Large intestine (tissue), 3 donors: ENCODE data around the gene UCP3. TPM values are rescaled to one million over a fixed set of nuclear protein-coding genes. Genes with fewer than 3 reads are reported as not detected.
"Not testable (repeated sequence)": the region's sequence is repeated elsewhere in the genome, so short reads cannot be mapped to it uniquely, and the experiment has no call there.

Experiments used
- DNase-seq, 2 donors: peaks; one replicate each; pipeline versions ENCODE4 v3.0.0 to v3.0.0-alpha.2; 2013
- H3K27ac ChIP-seq: one replicate; pipeline ENCODE4 v1.5.1; 2013; ENCODE audit warnings: low read length
- H3K27me3 ChIP-seq: 2 replicates; pipeline ENCODE4 v1.6.1; 2013; ENCODE audit warnings: low read length; ENCODE audit not compliant: control insufficient read depth, insufficient read depth
- H3K36me3 ChIP-seq: 2 replicates; pipeline ENCODE4 v1.6.1; 2013; ENCODE audit warnings: low read length; ENCODE audit not compliant: control insufficient read depth, insufficient read depth
- H3K4me1 ChIP-seq: one replicate; pipeline ENCODE4 v1.6.1; 2013; ENCODE audit warnings: low read length; ENCODE audit not compliant: control insufficient read depth, insufficient read depth
- H3K4me3 ChIP-seq: one replicate; pipeline ENCODE4 v1.5.1; 2013; ENCODE audit warnings: low read length
- H3K9me3 ChIP-seq: one replicate; pipeline ENCODE4 v1.6.1; 2013; ENCODE audit warnings: mild to moderate bottlenecking, low read depth, low read length, moderate library complexity; ENCODE audit not compliant: control insufficient read depth
- WGBS: methylation state at CpG from one replicate; pipeline ENCODE4 v1.1.5; 2013; ENCODE audit warnings: low lambda C conversion rate; ENCODE audit not compliant: insufficient coverage; 5-methylcytosine and 5-hydroxymethylcytosine counted together
- polyA plus RNA-seq: library from polyadenylated mRNA; unstranded; fragments of 120-200 nt; gene quantifications from one replicate; pipeline ENCODE4 v1.2.1, GENCODE V29; 2013

The UCP3 gene
- polyA plus RNA-seq, 1 donor = 2.3 TPM

DNA sequence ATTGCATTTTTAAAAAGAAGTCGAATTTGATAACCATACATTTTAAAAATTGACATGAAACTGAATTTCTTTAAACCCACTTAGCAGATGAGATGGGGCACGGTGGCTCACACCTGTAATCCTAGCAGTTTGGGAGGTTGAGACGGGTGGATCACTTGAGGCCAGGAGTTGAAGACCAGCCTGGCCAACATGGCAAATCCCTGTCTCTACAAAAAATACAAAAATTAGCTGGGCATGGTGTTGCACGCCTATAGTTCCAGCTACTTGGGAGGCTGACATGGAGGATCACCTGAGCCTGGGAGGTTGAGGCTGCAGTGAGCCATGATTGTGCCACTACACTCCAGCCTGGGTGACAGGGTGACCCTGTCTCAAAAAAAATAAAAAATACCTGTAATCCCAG, 23.2 kb downstream of the UCP3 start:
- peaks cover 13% of the 10 kb centered on the region for H3K4me1 ChIP-seq
- 100% methylated on average over 1 of the region's 4 CpGs for WGBS
- not testable (repeated sequence) for H3K36me3 ChIP-seq, H3K4me3 ChIP-seq, H3K9me3 ChIP-seq, H3K27ac ChIP-seq, DNase-seq, H3K27me3 ChIP-seq

DNA sequence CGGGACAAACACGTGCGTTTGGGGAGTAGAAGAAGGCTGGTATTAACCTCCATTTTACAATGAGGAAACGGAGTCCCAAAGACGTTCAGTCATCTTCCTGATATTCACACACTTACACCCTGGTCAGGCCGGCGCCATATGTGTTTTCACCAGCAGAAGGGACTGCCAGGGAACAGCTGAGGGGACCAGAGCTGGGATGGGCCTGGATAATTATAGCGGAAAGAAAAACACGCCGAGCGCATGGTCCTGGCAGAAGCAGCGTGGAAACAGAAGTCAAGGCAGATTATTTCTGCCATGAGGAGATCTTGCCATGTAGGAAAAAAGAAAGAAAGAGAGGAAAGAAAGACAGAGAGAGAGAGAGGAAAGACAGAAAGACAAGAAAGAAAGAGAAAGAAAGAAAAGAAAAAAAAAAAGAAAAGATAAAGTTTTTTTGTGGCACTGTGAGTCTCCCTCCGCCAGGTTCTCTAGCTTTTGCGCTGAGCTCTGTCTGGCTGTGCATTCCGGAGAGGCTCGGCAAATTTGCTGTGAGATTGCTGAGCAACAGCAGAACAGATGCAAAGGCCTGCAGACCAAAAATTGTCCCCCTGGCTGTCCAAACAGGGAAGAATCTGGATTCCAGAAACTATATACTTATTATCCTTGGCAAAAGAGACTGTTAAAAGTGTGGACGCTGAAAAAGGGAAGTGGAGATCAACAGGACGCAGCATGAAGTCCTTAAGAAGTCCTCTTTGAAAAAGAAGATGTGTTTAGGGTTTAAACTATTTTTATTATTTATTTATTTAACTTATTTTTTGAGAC, 24.9 kb downstream of the UCP3 start:
- 78% methylated on average over 8 of the region's 18 CpGs for WGBS
- Histone ChIP-seq H3K36me3 (peaks cover 5% of the 10 kb centered on the region), H3K4me1 (peaks cover 23% of the 10 kb centered on the region), H3K27me3 (no peaks in the 10 kb centered on the region), H3K4me3 (peak overlapping the region; percentile 81), H3K9me3 (no peaks in the 10 kb centered on the region), H3K27ac (peak overlapping the region; percentile 92)
- DNase-seq = no peak

DNA sequence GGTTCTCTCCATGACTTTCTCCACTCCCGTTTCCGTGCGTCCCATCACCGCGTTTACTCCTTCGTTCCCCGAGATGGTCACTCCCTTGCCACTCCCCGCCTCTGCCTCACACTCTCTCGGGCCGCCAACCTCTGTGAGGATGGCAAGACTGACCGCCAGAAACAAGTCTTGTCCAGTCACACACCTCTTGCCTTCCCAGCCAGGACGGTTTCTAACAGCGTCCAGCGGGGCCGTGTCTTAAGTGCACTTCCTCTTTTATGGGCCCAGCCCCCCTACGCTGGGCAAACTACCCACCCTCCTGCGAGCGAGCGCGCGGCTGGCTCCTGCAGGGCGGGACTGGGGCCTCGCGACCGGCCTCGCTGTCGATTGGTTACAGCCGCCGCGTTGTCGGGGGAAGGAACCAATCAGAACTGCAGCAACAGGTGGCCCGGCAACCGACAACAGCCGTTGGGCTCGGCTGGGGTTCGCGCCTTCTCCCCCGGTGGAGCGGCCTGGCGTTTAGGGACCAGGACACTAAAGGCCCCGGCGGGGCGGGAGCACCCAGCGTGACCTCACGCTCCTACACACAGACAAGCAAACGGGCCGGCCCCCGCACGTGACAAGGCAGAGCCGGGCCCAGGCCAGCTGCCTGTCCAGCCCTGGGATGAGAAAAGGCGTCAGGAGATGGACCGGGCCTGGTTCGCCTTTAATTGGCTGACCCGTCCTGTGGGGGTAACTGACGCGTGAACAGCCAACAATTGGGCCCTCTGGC, 25.7 kb downstream of the UCP3 start:
- peak; percentile 92 to 95 for DNase-seq
- Histone ChIP-seq H3K9me3 (no peaks in the 10 kb centered on the region), H3K27me3 (no peaks in the 10 kb centered on the region), H3K4me1 (peaks cover 23% of the 10 kb centered on the region), H3K36me3 (peaks cover 13% of the 10 kb centered on the region), H3K27ac (peak overlapping the region; percentile 92), H3K4me3 (peak overlapping the region; percentile 81)
- WGBS = no CpG with 5 or more reads among the region's 56 CpGs

DNA sequence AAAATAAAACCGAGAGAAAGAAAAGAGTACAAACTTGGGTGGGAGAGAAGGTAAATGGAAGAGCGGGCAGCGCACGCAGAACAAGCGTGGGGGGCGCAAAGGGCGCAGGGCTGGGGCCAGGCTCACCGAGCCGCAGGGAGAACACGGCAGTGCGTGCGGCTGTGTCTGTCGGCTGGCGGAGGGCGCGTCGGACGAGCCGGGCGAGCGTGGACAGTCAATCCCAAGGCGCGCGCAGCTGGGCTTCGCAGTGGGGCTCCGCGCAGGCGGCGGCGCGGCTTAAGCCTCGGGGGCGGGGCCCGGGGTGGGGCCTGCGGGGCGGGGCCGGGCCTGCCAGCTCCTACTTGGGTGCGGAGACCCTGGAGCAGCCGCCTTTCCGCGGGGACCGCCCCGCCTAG, 26.3 kb downstream of the UCP3 start, which contains the start of gene UCP2:
UCP2 (minus strand) TSS at position 249 of the 395 bp plus-strand sequence. CDS start 4,465 bp downstream, outside the sequence.
- Histone ChIP-seq H3K27me3 (no peaks in the 10 kb centered on the region), H3K4me3 (peak within 1 kb of the TSS; percentile 81), H3K36me3 (peaks cover 18% of the 10 kb centered on the region), H3K9me3 (no peaks in the 10 kb centered on the region), H3K4me1 (peaks cover 23% of the 10 kb centered on the region), H3K27ac (peak within 1 kb of the TSS; percentile 92)
- DNase-seq = peak in 1 of 2 donors; percentile 68
- WGBS = 0% methylated on average over 4 of the region's 43 CpGs

DNA sequence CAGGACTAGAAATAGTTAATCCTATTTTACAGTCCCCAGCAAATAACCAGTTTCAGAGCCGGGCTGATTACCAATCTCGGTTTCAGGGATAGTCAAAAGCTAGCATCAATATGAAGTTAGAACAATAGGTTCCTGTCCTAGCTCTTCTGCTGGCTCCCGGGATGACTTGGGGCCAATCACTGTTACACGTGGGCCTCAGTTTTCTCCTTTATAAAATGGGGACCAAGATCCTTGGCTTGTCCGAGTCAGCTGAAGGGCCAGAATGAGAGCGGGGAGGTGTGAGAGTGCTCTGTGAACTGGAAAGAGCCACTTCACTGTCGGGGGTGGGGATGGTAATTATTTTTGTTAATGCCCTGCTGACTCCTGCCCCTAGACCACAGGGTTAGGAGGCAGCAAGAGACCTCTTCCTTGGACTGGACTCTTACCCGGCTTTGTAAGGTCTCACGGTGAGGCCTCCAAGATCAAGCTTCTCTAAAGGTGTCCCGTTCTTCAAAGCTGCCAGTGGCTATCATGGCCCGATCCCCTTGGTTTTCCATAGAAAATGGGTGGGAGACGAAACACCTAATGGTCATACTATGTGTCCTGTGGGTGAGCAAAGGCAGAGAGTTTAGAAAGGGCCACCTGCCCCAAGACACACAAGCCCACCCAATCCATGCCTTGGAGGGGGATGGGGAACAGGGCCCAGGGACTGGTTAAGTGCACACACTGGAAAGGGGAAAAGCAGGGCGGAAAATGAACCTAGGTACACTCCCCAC, 27.7 kb downstream of the UCP3 start:
- Histone ChIP-seq H3K9me3 (no peaks in the 10 kb centered on the region), H3K27ac (peak overlapping the region; percentile 70), H3K4me3 (peak overlapping the region; percentile 81), H3K27me3 (no peaks in the 10 kb centered on the region), H3K36me3 (peaks cover 31% of the 10 kb centered on the region), H3K4me1 (peaks cover 23% of the 10 kb centered on the region)
- DNase-seq = no peak
- WGBS = no CpG with 5 or more reads among the region's 13 CpGs

DNA sequence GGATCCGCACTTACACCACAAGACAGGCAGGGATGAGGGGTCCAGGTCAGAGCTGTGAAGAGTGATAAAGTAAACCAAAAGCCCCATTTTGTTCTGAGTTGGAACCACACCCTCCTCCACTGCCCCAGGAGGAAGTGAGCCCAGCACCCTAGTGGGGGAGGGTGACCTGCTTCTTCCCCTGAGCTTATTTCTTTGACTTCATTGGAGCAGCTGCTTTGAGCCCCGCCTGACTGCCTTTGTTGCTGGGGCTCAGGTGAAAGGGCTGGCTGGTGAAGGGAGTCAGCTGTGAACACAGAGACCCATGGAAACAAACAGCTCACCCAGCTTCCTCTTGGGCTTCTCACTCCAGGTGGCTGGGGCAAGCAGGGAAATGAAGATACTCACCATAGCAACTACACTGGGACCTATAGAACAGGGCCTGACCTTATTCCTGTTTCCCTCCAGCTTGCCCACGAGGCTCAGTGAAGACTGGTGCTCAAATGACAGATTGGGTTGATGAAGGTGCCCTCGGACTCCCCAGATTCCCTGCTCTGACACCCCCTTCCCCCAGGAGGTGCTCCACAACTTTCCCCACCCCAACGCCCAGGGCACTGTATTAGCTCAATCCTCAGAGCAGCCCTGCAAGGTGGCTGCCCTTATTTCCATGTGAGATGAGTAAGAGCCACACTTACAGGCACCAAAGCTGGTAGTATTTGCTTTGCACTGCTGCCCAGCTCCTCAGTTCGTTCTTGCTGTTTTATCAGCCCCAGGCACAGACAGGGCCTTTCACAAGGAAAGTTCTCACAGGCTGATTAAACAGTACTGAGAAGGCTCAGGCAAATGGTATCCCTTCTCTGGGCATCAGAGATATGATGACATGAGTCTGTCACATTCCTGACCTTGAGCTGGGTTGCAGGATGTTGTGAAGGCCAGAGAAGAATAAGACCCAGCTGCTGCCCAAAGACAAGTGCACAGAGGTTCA, 28.6 kb downstream of the UCP3 start:
- peaks cover 23% of the 10 kb centered on the region for H3K4me1 ChIP-seq
- H3K9me3 ChIP-seq = no peaks in the 10 kb centered on the region
- no peaks in the 10 kb centered on the region for H3K27me3 ChIP-seq
- peak overlapping the region; percentile 81 for H3K4me3 ChIP-seq
- H3K36me3 ChIP-seq = peaks cover 35% of the 10 kb centered on the region
- peak overlapping the region; percentile 70 for H3K27ac ChIP-seq
- peak; percentile 65 to 85 for DNase-seq
- no CpG with 5 or more reads among the region's 6 CpGs for WGBS

DNA sequence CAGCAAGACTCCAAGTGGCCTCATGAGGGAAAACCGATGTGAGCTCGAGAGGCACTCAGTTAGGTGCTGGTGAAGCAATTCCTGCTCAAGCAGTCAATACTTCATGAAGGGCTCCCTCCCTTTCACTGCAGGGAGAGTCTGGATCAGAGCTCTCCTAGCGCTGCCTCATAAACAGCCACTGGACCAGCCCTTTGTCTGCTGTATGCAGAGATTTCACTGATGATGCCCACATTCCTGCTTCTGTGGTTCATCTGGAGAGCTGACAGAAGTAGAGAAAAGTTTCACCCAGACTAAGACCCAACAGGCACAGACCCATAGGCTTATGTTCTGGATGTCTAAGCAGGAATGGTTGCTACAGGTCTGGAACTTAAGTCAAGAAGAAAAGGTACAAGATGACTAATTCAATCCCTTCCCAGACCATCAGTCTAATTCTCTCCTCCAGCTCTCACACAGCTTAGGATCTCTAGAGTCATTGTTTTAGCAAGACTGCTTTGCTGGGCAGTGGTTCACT, 30.3 kb downstream of the UCP3 start:
- H3K9me3 ChIP-seq = no peaks in the 10 kb centered on the region
- H3K27me3 ChIP-seq = no peaks in the 10 kb centered on the region
- WGBS = 100% methylated on average over 1 of the region's 3 CpGs
- peaks cover 19% of the 10 kb centered on the region for H3K4me1 ChIP-seq
- no peak overlapping the region for H3K4me3 ChIP-seq
- H3K36me3 ChIP-seq = peaks cover 42% of the 10 kb centered on the region
- no peak for DNase-seq
- no peak overlapping the region for H3K27ac ChIP-seq

DNA sequence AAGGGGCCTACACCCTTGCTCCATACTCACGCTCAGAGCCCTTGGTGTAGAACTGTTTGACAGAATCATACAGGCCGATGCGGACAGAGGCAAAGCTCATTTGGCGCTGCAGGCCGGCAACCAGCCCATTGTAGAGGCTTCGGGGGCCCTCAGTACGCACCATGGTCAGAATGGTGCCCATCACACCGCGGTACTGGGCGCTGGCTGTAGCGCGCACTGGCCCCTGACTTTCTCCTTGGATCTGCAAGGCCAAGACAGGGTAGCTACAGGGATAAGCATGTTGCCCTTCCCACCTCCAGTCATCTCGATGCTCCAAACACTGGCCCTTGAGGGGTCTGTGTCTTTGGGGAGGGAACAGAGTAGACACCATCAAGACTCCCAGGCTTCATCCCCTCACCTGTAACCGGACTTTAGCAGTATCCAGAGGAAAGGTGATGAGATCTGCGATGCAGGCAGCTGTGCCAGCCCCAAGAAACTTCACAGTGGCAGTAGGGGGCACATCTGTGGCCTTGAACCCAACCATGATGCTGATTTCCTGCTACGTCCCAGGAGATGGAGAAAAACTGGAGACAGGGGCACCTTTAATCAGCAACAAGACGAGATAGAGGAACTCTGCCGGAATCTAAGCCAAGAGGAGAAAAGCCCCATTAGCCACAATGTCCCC, 30.9 kb downstream of the UCP3 start:
- DNase-seq = no peak
- Histone ChIP-seq H3K27me3 (no peaks in the 10 kb centered on the region), H3K27ac (no peak overlapping the region), H3K9me3 (no peaks in the 10 kb centered on the region), H3K4me1 (peaks cover 17% of the 10 kb centered on the region), H3K4me3 (no peak overlapping the region), H3K36me3 (peaks cover 42% of the 10 kb centered on the region)
- WGBS = no CpG with 5 or more reads among the region's 18 CpGs
